A673 (cell line): ENCODE measurements around the gene BOLA3. TPM values are rescaled to one million over a fixed set of nuclear protein-coding genes. Genes with fewer than 3 reads are reported as not detected.
A peak's percentile ranks its signal among the peaks of the same experiment; 100 is the strongest.

Source experiments
- BruUV-seq: library from RNA; stranded (reverse); fragments of 400-500 nt; replicated peaks from 2 replicates; lab custom pipeline; 2021; lab: Mats Ljungman, UMichigan
- CTCF ChIA-PET: fragments of 300-600 bp; sonication (Branson Sonifier 250); formaldehyde crosslinking; loops from one replicate; lab custom pipeline; 2022; ENCODE audit warnings: antibody characterized with exemption; lab: Charles Lee
- POLR2A ChIA-PET: fragments of 300-600 bp; sonication (Branson Sonifier 250); formaldehyde crosslinking; loops from one replicate; lab custom pipeline; 2022; ENCODE audit warnings: antibody characterized with exemption; ENCODE audit not compliant: low non-redundant PET; lab: Charles Lee
- DNase-seq: peaks from one replicate; pipeline ENCODE4 v3.0.0-alpha.2; 2015; ENCODE audit warnings: low spot score
- H3K27ac ChIP-seq: fragments of 200-600 bp; sonication (generic); 2 replicates; pipeline ENCODE4 v1.5.1; 2016; ENCODE audit warnings: mixed run types, low read depth, mild to moderate bottlenecking, mixed read lengths, antibody characterized with exemption, low read length; ENCODE audit not compliant: poor library complexity, severe bottlenecking
- H3K27me3 ChIP-seq: fragments of 200-600 bp; sonication (generic); replicated peaks from 2 replicates; pipeline ENCODE4 v1.6.1; 2017; ENCODE audit warnings: mixed run types, low read depth, mild to moderate bottlenecking, mixed read lengths, antibody characterized with exemption, low read length; ENCODE audit not compliant: insufficient read depth, poor library complexity
- H3K36me3 ChIP-seq: fragments of 200-600 bp; sonication (generic); 2 replicates; pipeline ENCODE4 v1.6.1; 2016; ENCODE audit warnings: mixed run types, mild to moderate bottlenecking, mixed read lengths, antibody characterized with exemption, low read length; ENCODE audit not compliant: insufficient read depth, poor library complexity, severe bottlenecking
- H3K4me1 ChIP-seq: fragments of 200-600 bp; sonication (generic); 2 replicates; pipeline ENCODE4 v1.6.1; 2017; ENCODE audit warnings: mixed run types, mild to moderate bottlenecking, mixed read lengths, antibody characterized with exemption, low read length; ENCODE audit not compliant: insufficient read depth, poor library complexity, severe bottlenecking
- H3K4me3 ChIP-seq: fragments of 200-600 bp; sonication (generic); 2 replicates; pipeline ENCODE4 v1.5.1; 2016; ENCODE audit warnings: low read depth, mixed run types, mild to moderate bottlenecking, mixed read lengths, low read length; ENCODE audit not compliant: poor library complexity, severe bottlenecking
- H3K9me3 ChIP-seq: fragments of 200-600 bp; sonication (generic); 2 replicates; pipeline ENCODE4 v1.6.1; 2016; ENCODE audit warnings: mixed run types, low read depth, mild to moderate bottlenecking, mixed read lengths, antibody characterized with exemption, low read length; ENCODE audit not compliant: poor library complexity, severe bottlenecking
- EZH2 ChIP-seq: fragments of 200-600 bp; sonication (generic); IDR thresholded peaks from 2 replicates; pipeline ENCODE4 v1.6.1; 2017; ENCODE audit warnings: borderline replicate concordance, low read depth, mild to moderate bottlenecking, mixed read lengths, antibody characterized with exemption, low read length; ENCODE audit not compliant: poor library complexity, severe bottlenecking
- intact Hi-C: fragments of 100-400 bp; cut with micrococcal nuclease; formaldehyde crosslinking; loops from one replicate; pipeline ENCODE4 v1.10.0; 2022; ENCODE audit not compliant: unreplicated experiment
- total RNA-seq: library from RNA; stranded (reverse); gene quantifications from 2 replicates; pipeline ENCODE4 v1.2.3, GENCODE V29; 2021
- TF ChIP-seq, protein P1 (sequence below): fragments of 300-800, 200-600 bp; sonication (generic); conservative IDR thresholded peaks from 2 replicates; pipeline ENCODE4 v1.5.1; 2017; ENCODE audit warnings: low read depth, mild to moderate bottlenecking, antibody characterized with exemption, low read length, moderate library complexity, mixed read lengths

The BOLA3 gene
- total RNA-seq, 1 experiment from 2014 or later = 55.9 TPM

DNA sequence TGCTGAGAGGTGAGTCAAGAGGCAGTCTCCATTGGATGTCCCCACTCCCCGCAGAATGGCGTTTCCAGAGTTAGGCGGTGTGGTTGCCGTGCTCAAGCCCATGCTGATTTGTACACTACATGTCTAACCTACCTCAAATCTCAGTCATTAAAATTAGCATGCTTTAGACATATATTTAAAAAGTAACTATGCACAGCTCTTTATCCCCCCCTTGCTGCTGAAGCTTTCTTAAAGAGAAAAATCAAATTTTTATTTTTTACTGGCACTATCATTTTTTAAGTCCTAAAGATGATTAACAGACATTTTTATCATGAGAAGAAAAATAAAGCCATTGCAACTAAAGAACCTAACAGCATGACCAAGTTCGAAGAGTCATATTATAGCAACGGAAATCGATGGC, 42.9 kb downstream of the BOLA3 start:
- no peaks in the 10 kb centered on the region for H3K4me1 ChIP-seq
- no TSS peak for BruUV-seq
- no peak overlapping the region for H3K4me3 ChIP-seq
- POLR2A ChIA-PET = no interaction called here
- H3K27me3 ChIP-seq = no peaks in the 10 kb centered on the region
- H3K9me3 ChIP-seq = no peaks in the 10 kb centered on the region
- CTCF ChIA-PET = no interaction called here
- H3K36me3 ChIP-seq = peaks cover 20% of the 10 kb centered on the region
- TF ChIP-seq EZH2 = no peak
- TF ChIP-seq, protein P1, sequence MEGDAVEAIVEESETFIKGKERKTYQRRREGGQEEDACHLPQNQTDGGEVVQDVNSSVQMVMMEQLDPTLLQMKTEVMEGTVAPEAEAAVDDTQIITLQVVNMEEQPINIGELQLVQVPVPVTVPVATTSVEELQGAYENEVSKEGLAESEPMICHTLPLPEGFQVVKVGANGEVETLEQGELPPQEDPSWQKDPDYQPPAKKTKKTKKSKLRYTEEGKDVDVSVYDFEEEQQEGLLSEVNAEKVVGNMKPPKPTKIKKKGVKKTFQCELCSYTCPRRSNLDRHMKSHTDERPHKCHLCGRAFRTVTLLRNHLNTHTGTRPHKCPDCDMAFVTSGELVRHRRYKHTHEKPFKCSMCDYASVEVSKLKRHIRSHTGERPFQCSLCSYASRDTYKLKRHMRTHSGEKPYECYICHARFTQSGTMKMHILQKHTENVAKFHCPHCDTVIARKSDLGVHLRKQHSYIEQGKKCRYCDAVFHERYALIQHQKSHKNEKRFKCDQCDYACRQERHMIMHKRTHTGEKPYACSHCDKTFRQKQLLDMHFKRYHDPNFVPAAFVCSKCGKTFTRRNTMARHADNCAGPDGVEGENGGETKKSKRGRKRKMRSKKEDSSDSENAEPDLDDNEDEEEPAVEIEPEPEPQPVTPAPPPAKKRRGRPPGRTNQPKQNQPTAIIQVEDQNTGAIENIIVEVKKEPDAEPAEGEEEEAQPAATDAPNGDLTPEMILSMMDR = peak; percentile 21; the same call in 1 of the 2 replicates
- DNase-seq = no peak
- no peak overlapping the region for H3K27ac ChIP-seq
- intact Hi-C loops = loop anchor here (10.0 kb wide), 1 partner anchor 120 kb away; the partner anchor contains the start of gene TET3

DNA sequence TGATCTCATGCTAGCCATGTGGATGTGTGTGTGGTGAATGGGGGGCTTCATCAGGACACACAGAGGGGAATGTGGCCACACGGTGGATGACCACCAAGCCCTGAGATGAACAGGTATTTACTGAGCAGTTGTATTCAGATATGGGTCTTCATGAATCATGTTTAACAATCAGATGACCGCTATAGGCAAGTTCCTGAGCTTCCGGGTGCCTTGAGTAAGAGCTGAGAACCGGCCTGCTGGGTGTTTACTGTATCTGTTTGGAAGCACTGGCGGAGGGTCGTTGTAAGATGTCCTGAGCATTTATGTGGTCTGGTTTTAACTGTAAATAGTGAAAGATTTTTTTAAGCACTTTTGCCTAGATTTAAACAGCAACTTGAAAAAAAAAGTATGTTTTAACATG, 43.9 kb downstream of the BOLA3 start:
- peaks cover 31% of the 10 kb centered on the region for H3K36me3 ChIP-seq
- BruUV-seq = TSS peak; percentile 9
- ChIA-PET CTCF (interaction anchor here (0.6 kb wide), 1 partner anchor 45 kb away, joined by 3 read pairs; no protein-coding TSS in a partner anchor), POLR2A (no interaction called here)
- no peak overlapping the region for H3K27ac ChIP-seq
- no peaks in the 10 kb centered on the region for H3K27me3 ChIP-seq
- no peaks in the 10 kb centered on the region for H3K9me3 ChIP-seq
- DNase-seq = no peak
- H3K4me3 ChIP-seq = no peak overlapping the region
- intact Hi-C loops = loop anchor here (10.0 kb wide), 1 partner anchor 119 kb away; the partner anchor contains the start of gene TET3
- no peaks in the 10 kb centered on the region for H3K4me1 ChIP-seq
- TF ChIP-seq, protein P1 = no peak
- no peak for TF ChIP-seq EZH2

DNA sequence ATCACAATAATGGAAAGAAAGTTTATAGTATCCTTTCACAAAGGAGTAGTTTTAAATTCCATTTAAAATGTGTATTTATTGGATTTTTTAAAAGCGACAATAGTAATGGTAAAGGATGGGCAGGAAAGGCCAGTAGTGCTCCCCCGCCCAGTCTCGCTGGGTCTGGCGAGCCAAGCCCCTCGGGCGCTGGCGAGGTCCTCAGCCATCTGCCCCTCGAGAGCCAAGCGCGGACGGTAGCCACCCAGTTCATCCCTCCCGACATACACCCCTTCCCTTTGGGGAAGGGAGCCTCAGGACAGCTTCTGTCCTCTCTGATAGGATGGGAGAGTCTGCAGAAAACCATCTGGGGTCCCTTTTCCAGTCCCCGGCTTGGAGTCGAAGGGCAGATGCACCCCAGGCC, 45.2 kb downstream of the BOLA3 start:
- POLR2A ChIA-PET = no interaction called here

More for the DNA sequence above, 45.2 kb downstream of the BOLA3 start:
- Histone ChIP-seq H3K36me3 (peaks cover 32% of the 10 kb centered on the region), H3K4me1 (no peaks in the 10 kb centered on the region), H3K4me3 (no peak overlapping the region), H3K27me3 (no peaks in the 10 kb centered on the region), H3K27ac (no peak overlapping the region), H3K9me3 (no peaks in the 10 kb centered on the region)
- CTCF ChIA-PET = no interaction called here
- intact Hi-C loops = loop anchor here (10.0 kb wide), 1 partner anchor 118 kb away; the partner anchor contains the start of gene TET3
- no TSS peak for BruUV-seq
- TF ChIP-seq, protein P1 = no peak
- no peak for TF ChIP-seq EZH2
- no peak for DNase-seq
